Measurements from ENCODE around the gene DEFB110.

DEFB110 gene

GRCh38 chr6:50021894-50022293 lies at the start of gene DEFB110:
Gene DEFB110 (minus strand): TSS chr6:50021994. CDS start chr6:50021935, 59 bp downstream.
- DNase-seq (ENCODE audit: low read depth) = no peak

DNA sequence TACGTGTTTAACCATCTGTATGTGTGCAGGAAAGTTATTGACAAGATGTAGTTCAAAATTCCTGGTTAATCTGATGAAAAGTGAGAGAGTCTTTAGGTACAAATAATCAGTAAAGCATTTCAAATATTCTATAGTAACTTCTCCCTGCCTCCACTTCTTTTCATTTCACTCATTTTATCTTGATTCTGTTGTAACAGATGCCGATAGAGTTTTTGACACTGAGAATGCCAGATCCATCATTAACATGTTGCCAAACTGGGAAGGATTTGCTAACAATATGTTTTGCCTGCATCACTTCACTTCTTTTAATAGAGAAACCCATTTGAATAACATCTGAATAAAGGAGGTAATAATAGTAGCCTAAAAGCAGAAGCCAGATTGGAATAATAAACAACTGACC lies 48.3 kb upstream of the DEFB110 start:
- DNase-seq (ENCODE audit: low read depth) = no peak

- no peak for DNase-seq (ENCODE audit: low read depth)
These were observed 40.3 kb upstream of the DEFB110 start for GRCh38 chr6:50062051-50062450.

DNA sequence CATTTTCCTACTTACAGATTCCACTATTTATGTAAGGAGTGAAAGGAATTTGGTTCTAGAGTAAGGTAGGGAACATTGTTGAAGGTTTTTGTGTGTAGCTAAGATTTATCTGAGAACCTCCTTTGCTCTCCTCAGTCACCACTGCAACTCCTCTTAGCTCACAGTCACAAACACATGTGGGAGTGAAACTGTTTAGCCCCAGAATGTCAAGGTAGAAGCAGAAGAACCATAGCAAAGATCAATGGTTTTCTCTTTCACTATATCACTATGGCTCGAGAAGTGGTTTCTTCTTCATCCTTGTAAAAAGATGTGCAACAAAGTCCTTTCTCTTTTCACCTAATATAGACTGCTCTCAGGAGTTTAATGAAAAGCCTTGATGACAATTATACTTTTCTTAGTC lies 34.4 kb upstream of the DEFB110 start:
- no peak for DNase-seq (ENCODE audit: low read depth)

DNA sequence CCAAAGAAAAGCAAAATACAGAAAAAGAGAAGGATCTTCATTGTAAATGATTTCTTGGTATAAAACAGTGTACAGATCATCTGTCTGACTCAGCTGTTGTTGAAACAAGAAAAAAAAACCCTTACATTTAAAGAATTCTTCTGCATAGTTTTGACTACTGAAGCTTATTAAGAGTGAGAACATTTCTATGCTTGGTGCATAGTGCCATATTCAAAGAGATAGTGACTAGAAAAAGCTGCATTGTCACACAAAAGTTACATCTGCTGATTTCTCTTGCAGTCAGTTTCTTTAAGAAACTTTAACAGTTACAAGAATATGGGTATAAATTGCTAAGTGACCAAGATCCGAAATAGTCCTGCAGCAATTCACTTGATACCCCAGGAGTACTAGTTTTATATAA lies 28.0 kb upstream of the DEFB110 start, which contains the start of gene DEFB112:
Gene DEFB112, minus strand, starts transcription at position 101 of the 400 bp plus-strand sequence. Its CDS starts 60 bp downstream, at position 41.
- DNase-seq (ENCODE audit: low read depth) = no peak

- no peak for DNase-seq (ENCODE audit: low read depth)
These were observed 25.2 kb upstream of the DEFB110 start for GRCh38 chr6:50047026-50047425.

DNA sequence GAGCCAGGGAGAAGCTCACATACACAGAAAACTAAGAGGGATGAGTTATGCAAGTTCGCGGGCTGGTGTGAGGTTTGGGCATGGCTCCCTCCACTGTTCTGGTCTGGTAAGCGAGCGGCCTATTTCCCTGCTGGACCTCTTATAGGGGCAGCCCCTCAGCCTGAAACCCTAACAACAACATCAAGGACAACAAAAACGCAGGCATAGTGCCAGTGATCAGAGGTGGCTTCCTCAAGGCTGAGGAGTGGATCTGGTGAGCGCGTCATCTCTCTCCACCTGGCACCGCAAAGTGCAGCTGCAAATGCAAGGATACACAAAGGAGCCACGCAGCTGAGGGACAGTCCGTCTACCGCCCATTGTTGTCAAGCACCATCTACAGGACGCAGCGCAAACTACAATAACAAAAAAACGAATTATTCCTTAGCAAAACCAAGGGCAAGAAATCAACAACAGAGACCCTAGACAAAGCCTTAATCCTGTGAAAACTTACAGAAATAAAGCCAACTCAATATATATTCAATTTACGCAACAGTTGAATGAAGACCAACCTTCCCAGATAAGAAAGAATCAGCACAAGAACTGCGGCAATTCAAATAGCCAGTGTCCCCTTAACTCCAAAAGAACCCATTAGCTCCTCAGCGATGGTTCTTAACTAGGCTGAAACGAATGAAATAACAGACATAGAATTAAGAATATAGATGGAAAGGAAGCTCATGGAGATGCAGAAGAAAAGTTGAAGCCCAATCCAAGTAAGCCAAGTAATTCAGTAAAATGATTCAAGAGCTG lies 9.2 kb upstream of the DEFB110 start:
- no peak for DNase-seq (ENCODE audit: low read depth)

DNA sequence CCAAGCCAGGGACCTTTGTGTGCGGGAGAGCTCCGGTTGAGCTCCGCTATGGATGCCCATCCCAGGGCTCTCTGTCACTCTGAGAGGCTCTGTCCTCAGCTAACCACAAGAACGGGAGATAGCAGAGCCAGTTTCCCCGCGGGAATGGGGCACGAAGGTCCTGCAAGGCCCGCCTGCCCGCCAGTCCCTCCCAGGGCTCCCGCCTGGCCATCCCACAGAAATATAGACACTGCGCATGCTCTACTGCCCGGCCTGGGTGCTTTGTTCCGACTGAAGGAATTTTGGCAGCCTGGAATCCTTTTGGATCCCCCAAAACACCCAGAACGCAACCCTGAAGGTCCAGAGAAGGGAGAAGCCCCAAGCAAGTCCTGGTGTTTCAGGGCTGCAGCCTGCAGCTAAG lies 8.6 kb upstream of the DEFB110 start:
- DNase-seq (ENCODE audit: low read depth) = no peak

- no peak for DNase-seq (ENCODE audit: low read depth)
These were observed 3.5 kb upstream of the DEFB110 start for GRCh38 chr6:50025258-50025657.

DNA sequence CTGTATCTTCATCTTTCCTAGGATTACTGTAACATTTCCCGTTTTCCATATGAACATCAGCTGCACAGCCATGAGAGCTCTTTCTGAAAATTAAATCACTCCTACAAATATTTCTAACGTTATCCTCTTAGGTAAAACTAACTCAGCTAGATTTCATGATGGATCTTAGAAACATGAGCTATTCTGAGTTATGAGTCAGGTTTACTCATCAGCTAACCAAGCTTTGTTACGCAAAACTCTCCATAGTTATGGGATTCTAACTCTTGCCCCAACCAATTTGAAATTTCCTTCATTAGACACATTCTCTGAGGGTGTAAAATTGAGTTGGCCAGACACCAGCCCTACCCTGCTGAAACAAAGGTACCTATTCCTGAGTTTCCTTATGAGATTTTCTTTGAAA lies 14.0 kb downstream of the DEFB110 start:
- DNase-seq (ENCODE audit: low read depth) = peak; percentile 2

- no peak for DNase-seq (ENCODE audit: low read depth)
These were observed 18.7 kb downstream of the DEFB110 start for GRCh38 chr6:50003139-50003538.

DNA sequence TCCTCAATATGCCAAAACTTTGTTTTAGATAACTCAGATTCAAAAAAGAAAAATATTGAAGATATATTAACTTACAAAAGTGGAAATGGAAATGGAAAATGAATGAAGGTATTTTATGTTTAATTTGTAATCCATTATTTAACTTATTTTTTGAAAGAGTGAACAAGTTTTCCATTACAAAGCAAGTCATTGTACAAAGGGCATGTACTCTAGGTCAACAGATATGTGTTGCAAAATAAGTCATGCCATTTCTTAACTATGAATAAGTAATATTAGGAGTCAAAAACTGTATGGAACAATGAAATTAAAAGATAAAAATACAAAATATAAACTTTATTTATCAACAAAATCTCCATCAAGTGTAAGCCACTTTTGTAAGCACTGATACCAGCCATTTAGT lies 26.5 kb downstream of the DEFB110 start:
- no peak for DNase-seq (ENCODE audit: low read depth)

GRCh38 chr6:49988900-49989299 lies 32.9 kb downstream of the DEFB110 start:
- DNase-seq (ENCODE audit: low read depth) = no peak

DNA sequence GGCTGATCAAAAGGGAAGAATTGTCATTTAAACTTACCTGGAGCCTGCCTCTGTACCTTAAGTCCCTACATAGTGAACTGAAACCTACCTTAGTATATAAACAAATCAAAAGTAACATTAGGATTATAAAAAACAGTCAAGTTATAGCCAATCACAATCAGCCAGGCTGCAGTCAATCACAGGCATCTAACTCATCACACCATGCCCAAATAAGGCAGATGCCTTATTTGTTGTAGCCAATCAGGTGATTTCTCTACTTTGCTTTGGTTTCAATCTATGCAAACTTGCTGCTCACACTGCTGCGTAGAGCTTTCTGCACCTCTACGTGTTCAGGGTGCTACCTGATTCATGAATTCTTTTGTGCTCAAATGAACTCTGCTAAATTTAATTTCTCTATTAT lies 34.0 kb downstream of the DEFB110 start:
- DNase-seq (ENCODE audit: low read depth) = no peak

DNA sequence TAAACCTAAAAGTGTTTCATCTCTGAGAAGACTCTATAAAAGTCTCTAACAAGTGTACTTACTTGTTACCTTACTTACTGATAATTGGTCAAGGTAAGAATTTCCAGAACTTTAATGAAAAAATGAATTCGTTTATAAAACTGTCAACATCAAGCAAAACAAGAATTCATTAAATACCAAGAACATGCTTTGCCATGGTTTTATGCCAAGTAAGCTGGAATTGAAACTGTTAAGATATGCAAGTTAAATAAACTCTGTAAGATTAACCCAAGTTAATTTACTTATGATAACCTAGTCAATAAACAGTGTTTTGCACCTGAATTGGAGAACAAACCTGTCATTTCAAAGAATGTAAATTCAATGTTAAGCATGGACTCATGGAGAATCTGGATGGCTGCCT lies 35.2 kb downstream of the DEFB110 start:
- no peak for DNase-seq (ENCODE audit: low read depth)

DNA sequence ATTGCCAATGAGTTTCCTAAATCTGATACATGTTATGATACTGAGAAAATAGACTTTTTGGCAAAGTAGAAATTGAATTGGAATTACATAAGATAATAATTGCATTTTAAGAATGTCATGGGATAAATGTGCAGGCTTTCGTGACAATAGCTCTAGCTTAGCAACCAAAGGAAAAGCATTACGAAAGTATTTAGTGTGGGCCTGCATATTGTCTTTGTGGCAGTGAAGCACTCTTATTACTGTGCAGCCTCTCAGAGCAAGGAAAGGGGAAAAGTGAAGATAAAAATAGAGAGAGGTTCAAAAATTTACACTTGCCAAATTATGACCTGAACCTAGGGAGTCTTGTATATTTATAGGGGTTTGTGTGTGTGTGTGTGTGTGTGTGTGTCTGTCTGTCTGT lies 39.7 kb downstream of the DEFB110 start:
- DNase-seq (ENCODE audit: low read depth) = no peak

DNA sequence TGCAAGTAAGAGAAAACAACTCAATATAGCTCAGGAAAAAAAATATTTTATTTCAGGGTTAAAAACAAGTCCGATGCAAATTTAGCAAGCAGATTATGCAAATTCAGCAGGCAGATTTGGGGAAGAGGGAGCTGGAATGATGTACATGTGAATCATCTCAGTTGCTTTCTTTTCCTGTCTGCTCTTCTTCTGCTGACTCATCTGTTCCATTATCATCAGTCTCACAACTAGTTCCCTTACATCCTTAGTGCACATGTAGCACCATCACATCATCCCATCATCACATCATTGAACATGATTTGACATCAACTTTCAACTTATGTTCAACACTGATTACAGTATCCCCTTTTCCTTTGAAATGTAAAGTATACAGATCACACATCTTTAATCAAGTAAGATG lies 40.9 kb downstream of the DEFB110 start:
- no peak for DNase-seq (ENCODE audit: low read depth)

DNA sequence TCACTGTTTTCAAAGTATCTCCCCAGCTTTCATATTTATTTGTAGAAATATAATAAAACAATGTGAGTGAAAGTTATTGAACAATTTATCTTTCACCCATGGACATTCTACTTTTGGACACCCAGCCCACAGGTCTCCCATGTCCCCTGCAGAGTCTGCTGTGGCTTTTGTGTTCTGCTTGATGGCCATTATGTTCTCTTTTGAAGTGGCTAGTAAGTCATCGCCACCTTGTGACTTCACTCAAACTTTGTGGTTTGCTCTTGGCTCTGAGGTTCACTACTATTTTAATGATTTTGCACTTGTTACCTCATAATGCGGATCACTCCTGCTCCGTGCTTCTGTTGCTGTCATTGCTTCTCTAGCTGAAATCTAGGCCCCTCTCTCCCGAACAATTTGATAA lies 42.2 kb downstream of the DEFB110 start:
- no peak for DNase-seq (ENCODE audit: low read depth)

DNA sequence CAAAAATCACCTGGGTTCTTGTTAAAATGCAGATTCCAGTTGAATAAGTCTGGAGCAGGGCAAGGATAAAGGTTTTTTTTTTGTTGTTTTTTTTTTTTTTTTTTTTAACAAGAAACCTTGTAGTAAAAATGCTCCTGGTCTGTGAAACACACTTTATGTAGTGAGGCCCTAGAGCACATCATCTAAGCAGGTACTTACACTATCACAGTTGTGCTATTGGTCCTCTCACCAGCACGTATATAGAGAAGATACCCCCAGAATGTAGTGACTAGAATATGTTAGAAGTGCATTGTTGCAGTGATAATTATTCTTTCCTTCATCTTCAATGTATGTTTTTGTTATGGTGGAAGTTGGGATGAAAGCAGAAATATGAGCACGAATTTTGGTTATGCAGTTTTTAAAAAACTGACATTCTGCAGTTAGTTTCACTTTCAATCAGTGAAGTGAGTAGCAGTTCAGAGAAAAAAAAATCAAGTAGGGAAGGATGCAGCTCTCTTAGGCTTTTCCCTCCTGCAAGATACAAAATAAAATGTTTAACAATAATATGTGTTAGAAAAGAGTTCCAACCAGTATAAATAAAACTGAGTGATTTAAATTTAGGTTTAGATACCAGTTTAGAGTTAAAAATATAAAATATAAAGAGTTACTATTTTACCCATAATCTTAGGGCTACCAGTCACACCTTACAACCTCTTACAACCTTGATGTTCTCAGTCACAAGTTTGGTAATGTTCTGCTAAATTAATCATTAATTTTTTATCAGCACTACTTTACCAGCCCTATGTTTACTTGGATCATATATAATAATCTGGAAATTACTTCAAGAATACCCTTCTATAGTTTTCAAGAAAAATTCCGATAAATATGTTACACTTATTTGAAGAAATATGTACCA lies 43.2 kb downstream of the DEFB110 start:
- DNase-seq (ENCODE audit: low read depth) = no peak

DNA sequence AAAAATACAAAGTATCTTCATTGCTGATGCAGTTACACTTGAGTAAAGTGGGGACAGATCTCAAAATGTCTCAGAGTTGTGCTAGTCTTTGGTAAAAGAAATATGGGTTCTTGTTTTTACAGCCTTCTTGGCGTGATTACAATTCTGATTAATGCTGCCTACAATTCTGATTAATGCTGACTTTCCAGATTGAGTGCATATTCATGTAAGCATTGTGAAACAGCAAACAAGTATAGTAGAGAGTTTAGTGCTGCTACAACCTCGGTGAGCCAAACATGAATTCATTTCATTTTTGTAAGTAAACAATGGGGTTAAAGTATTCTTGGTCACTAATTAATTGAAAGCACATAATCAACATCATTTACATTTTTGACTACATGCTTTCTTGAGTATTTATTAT lies 52.2 kb downstream of the DEFB110 start, which contains the start of gene DEFB113:
Gene DEFB113, minus strand, starts transcription at position 21 of the 400 bp plus-strand sequence. Its CDS starts 0 bp downstream, at position 21.
- no peak for DNase-seq (ENCODE audit: low read depth)
